GM18867 (cell line): ENCODE measurements around the gene ASB1.
A peak's percentile ranks its signal among the peaks of the same experiment; 100 is the strongest.
"Not testable (repeated sequence)": the region's sequence is repeated elsewhere in the genome, so short reads cannot be mapped to it uniquely, and the experiment has no call there.

Experiments used
- ATAC-seq: cut with Tn5 transposase; IDR thresholded peaks from one replicate; pipeline ENCODE4 v1.9.1; 2021; ENCODE audit warnings: mild to moderate bottlenecking, moderate library complexity; ENCODE audit not compliant: unreplicated experiment

The ASB1 gene

DNA sequence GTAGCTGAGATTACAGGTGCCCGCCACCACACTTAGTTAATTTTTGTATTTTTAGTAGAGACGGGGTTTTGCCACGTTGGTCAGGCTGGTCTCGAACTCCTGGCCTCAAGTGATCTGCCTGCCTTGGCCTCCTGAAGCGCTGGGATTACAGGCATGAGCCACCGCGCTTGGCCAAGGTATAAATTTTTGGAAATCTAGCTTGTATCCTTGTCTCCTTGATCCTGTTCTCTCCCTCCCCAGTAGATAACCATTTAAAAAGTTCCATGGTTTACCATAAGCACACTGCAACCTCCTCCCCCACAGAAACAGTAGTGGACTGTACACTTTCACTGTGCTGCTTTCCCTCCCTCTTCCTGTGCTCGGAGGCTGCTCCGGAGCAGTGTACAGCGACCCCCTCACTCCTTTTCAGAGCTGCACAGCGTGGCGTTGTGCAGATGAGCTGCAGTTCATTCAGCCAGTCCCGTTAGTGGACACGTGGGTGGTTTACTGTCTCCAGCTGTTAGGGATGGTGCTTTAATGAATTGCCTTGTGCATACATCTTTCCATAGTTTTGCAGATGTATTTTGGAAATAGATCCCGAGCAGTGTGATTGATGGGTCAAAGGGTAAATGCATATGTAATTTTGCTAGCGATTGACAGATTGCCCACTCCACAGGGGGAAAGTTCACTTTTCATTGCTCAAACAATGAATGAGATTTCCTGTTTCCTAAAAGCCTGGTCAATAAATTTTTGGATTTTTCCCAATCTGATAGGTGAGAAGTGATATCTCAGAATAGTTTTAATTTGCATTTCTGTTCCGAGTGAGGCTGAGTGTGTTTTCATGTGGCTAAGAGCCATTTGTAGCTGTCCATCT, 14.8 kb downstream of the ASB1 start:
- ATAC-seq = no peak

DNA sequence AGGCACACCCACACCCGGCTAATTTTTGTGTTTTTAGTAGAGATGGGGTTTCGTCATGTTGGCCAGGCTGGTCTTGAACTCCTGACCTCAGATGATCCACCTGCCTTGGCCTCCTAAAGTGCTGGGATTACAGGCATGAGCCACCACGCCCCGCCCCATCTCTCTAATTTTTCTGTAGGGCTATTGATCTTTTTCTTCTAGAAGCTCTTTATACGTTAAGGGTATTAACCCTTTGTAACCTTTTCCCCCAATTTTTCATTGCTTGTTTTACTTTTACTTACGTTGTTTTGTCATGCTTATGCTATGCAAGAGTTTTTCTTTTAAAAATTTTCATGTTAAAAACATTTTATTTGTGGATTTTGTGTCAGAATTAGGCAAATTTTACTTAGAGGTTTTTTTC, 15.5 kb downstream of the ASB1 start:
- ATAC-seq = not testable (repeated sequence)

DNA sequence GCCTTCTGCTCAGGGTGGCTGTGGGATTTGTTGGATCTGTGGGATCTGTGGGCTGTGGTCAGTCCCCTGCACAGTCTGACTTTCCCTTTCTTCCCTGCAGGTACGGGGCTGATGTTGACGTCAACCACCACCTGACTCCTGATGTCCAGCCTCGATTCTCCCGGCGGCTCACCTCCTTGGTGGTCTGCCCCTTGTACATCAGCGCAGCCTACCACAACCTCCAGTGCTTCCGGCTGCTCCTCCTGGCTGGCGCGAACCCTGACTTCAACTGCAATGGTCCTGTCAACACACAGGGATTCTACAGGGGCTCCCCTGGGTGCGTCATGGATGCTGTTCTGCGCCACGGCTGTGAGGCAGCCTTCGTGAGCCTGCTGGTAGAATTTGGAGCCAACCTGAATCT, 17.5 kb downstream of the ASB1 start:
- ATAC-seq = no peak

DNA sequence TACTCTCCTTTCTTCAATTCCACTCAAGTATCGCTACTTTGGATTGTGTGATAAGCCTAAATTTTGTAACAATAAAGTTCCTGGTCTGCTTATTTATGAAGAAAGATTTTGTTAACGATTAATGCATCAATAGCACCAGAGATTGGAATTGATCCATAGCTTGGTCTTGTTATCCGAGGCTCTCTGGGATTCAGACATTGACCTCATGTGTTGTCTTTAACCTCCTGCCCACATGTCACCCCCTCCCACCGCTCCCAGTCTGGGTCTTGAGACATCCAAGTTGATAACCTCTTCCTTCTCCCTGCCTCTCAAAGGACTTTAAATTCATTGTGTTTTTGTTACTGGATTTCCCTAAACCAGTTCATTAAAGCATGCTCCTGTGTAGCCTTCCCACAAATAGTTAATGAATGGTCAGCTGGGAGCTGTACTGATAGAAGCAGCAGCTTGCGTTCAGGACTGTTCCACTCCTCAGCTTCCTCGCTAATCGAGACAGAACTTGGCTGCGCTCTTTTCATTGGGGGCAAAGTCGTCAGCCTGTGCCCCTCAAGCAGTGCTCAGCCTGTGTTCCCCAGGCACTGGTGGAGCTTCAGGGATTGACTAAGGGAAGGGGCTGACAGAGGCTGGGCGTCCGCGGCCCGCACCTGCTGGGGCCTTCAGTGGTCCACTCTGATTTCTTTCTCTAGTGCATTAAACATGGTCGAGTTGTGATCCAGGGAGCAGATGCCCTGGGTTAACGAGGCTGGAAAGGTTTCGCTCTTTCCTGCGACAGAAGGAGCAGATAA, 18.9 kb downstream of the ASB1 start:
- no peak for ATAC-seq

DNA sequence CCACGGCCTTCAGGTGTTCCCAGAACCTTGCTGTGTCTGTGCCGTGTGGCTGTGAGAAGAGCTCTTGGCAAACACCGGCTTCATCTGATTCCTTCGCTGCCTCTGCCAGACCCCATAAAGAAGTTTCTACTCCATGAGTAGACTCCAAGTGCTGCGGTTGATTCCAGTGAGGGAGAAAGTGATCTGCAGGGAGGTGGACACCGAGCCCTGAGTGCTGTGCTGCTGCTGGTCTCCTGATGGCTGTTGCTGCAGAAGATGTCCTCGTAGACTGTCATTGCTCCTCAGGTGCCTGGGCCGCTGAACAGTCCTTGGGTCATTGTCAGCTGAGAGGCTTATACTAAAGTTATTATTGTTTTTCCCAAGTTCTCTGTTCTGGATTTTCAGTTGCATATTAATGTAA, 19.6 kb downstream of the ASB1 start:
- no peak for ATAC-seq

DNA sequence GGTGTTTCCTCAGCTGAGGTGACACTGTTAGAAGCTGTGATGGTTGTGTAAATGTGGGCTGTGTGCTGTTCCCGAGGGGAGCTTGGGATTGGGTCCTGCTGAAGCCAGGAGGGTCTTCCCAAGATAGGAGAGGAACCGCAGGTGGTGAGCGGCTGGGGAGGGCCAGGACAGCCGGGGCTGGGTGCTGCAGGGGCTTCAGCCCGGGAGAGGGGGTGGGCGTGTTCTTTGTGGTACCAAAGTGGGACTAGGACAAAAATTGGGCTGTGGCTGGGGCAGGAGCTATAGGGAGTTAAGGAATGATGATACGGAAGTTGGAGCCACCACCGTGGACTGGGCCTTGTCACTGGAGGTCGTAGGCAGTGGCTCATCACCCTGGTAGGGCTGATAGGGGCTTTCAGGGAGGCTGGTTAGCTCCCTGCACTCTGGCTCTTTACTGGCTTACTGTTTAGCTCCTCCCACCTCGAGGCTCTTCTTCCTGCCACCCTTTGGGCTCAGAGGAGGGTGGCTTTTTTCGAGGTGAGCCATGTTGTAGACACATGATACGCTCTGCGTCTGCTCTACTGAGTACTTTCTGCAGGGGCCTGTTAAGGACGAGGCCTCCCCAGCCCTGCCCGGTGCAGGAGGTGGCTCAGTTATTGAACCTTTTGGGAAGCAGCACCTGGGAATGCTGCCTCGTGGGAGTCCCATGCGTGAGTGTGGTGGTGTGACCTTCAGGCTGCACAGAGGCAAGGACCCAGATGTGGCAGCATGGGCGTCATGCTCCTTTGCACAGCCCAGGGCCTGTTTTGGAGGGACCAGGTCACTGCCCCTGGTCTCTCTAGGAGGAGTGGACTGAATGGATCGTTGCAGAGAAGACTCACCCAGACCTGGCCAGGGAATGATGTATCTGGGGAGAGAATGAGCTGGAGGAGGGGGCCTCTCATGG, 21.6 kb downstream of the ASB1 start:
- no peak for ATAC-seq

DNA sequence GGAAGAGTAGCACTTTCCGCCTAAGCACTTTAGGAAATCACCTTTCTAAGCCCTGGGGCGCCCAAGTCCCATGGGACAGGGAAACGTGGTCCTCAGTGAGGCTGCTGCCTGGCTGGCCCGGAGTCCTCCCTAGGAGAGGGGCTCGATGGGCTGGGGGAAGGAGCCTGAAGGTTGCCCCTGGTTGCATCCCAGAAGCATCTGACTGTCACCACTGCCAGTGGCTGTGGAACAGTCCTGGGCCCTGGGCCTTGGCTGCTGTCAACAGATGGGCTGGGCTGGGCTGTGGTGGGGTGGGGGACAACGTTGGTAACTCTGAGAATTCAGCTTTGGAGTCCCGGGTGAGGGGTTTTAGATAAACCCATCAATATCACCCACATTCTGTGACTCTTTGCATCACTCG, 22.5 kb downstream of the ASB1 start:
- no peak for ATAC-seq

DNA sequence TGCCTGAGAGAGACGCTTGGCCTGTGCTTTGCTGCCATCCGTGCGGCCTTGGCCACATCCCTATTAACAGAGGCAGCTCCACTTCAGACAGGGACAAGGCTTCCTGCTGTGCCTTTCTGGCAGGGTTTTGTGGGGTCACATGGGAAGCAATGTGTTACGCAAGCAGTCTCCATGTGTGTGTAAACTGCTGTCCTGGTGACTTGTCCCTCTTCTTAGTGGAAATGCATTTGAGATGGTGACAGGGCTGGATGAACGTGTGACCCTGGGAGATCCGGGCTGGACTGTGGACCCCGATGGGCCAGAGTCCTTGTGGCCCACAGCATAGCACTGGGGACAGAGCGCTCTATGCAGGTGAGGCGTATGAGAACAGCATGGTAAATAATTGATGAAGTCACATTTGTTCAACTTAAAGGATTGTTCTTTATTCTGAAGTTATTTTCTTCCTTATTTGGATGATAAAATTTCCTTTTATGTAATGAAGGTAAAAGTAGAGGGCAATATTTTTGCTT, 23.2 kb downstream of the ASB1 start:
- no peak for ATAC-seq

DNA sequence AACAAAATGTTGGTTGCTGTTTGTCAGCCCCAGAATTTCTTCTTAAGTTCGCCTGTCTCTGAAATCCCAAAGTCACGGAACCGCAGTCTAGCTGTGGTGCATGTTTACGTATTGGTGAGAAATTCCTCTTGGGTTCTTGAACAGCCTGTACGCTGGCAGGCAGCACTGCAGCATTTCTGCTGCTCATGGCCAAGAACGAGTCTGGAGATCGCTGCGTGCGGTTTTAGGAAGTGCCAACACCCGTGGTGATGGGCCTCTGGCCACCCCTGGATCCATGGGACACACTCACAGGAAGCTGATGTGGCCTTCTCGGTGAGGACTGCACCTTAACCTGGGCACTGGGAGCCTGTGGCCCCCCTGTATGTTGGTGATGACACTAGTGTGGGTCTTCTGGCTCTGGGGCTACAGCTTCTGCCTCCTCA, 23.7 kb downstream of the ASB1 start:
- ATAC-seq = no peak

DNA sequence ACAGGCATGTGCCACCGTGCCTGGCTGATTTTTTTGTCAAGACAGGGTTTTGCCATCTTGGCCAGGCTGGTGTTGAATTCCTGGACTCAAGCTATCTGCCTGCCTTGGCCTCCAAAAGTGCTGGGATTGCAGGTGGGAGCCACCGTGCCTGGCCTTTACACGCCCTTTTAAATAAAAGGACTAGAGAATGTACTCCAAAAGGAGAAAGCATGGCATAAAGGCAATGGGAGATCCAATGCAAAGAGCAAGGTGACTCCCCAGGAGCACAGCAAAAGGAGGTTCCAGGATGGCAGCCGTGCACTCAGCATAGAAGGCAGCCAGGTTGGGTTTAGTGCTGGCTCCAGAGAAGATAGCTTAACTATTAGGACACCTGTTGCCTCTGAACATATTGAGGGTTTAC, 27.1 kb downstream of the ASB1 start:
- ATAC-seq = no peak

DNA sequence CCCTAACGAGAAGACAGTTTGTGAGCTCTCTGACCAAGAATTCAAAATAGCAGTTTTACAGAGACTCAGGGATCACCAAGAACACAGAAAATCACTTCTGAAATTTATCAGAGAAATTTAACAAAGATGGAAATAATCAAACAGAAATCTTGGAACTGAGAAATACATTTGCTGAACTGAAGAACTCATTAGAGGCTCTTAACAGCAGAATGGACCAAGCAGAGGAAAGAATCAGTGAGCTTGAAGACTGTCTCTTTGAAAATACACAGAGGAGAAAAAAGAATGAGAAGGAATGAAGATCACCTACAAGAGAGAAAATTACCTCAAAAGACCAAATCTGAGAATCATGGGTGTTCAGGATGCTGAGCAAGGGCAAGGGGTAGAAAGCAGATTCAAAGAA, 29.7 kb downstream of the ASB1 start:
- ATAC-seq = no peak

DNA sequence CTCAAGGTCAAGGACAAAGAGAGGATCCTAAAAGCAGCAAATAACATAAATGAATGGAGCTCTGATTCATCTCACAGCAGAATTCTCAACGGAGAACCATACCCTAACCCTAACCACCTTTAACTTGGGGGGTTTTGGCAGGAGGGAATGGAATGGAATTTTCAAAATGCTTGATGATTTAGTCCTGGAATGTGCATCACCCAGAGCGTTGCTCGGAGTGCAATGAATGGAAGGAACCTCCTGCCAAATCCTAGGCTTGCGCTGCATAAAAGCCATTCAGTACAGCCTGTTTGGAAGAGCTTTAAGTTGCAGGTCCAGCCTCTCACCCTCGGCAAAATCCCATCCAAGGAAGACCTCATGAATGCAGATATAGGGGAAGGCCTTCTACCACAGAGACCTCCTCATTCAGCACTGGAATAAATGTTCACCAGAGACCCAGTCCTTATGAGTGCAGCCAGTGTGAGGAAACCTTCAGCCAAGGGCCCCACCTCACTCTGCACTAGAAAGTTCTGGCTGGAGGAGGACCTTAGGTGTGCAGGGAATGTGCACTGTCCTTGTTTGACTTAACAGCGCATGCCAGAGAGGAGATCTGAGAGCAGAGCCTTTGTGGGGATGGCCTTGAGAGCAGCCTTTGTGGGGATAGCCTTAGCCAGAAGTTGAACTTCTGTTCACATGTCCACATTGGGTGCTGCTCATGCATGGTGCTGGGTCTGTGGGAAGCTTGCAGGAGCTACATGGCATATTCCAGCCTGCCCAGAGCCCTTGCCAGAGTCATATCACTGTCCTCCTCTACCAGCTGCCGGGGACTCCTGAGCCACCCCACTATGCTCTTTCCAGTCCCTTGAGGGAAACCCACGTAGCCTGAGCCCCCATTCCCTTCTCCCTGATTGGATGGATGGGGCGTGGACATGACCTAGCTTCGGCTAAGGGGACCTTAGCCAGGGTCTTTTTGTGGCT, 30.5 kb downstream of the ASB1 start:
- ATAC-seq = no peak

DNA sequence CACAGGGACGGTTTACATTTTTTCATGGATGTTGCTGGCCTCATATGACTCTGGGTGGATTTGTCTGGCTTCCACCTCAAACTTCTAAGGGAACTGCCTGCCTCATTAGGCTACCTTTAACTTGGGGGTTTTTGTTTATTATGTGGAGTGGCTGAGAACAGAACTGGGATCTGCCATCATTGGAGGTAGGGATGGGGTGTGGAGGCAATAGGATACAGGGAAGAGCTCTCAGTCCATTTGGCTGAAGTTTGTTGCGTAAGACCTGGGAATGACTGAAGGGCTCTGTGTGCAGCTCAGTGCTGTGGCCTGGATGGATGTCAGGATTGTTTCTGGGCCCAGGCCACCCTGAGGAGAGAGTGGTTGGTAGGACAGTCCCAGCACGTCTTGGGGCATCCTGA, 31.2 kb downstream of the ASB1 start:
- ATAC-seq = no peak

DNA sequence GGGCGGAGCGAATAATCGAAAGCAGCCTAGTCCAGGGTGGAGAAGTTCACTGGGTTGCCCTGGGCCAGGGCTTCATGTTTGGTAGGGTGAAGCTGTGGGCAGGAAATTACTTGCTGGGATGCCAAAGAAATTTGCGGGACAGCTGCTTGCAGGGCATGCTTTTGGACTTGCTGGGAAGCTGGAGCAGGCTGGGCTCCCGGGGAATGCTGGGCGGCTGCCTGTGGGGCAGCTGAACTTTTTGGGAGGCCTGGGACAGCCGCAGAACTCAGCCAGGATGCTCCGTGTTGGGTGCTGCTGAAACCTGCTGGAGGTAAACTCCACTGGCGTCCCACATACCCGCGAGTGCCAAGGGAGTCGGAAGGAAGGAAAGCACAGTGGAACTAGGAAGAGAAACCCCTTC, 31.9 kb downstream of the ASB1 start:
- ATAC-seq = no peak

DNA sequence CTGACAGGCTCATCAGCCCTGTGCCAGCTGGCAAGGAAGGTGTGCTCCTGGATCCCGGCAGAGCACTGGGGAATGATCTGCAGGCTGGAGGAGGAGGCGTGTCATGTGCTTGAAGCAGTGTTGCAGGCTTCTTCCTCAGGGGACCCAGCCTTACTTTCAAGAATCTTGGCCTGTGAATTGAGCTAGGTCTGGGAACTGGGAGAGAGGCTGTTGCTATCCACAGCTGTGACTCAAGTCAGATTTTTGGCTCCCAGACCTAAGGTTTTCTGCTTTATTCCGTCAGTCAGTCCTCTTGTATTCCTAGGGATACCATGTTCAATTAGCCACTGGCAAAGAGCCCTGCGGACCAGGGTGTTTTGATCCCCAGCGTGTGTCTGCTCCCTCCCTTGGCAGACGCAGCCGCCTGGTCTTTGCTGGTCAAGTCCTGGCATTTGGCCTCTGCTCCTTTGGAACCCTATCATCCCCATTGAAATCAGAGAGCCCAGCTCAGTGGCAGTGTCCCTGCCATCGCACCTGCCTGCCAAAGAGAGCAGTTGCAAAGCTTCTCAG, 32.4 kb downstream of the ASB1 start:
- ATAC-seq = no peak

DNA sequence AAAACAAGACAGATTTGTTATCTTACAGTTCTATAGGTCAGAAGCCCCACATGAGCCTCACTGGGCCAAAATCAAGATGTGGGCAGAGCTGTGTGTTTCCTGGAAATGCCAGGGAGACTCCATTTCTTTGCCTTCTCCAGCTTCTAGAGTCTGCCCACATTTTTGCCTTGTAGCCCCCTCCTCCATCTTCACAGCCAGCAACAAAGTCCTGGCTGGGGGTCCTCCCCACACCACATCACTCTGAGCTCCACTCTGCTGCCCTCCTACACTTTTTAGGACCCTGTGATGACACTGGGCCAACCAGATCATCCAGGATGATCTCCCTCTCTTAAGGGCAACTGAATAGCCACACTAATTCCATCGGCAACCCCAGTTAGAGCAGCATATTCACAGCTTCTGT, 34.3 kb downstream of the ASB1 start:
- no peak for ATAC-seq

DNA sequence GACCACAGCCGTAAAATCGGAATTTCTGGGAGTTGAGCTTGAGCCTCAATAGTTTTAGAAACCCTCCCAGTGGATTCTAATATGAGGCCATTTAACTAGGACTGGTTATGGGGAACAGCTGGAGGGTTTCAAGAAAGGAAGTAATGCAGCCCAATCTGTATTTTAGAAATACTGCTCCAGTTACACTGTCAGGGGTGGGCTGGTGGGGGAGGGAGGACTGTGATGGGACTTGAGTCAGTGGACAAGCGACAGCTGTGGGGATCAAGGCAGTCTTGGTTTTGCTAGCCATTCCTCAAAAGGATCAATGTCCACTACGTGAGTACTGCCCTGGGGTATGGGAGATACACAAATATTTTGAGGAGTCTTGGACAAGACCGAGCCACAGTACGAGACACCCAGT, 34.8 kb downstream of the ASB1 start:
- ATAC-seq = no peak

DNA sequence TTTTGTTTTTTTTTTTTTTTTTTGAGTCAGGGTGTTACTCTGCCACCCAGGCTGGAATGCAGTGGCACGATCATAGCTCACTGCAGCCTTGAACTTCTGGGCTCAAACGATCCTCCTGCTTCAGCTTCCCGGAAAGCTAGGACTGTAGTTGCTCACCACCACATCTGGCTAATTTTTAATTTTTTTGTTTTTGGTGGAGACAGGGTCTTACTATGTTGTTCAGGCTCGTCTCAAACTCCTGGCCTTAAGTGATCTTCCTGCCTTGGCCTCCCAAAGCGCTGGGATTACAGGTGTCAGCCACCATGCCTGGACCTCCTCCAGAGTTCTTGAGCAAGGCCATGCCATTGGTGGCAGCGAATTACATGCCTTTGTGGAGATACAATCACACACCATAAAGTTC, 35.2 kb downstream of the ASB1 start:
- ATAC-seq = no peak

DNA sequence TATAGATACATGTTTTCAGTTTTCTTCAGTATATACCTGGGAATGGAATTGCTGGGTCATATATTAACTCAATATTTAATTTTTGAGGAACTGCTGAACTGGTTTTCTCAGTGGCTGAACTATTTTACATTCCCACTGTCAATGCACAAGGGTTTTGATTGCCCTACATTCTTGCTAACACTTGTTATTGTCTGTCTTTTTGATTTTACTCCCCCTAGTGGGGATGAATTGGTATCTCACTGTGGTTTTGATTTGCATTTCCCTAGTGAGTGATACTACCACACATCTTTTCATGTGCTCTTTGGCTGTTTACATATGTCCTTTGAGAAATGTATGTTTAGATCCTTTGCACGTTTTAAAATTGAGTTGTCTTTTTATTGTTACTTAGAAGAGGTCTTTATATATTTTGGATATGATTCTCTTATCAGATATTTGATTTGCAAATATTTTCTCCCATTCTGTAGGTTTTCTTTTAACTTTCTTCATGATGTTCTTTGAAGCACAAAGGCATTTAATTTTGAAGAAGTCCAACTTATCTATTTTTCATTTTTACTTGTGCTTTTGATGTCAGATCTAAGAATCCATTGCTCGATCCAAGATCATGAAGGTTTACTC, 36.2 kb downstream of the ASB1 start:
- ATAC-seq = peak; percentile 60
